HL-60 (cell line): Measurements from ENCODE around the gene PRDX2.

Experiments used
- DNase-seq, 2 experiments: peaks; one replicate each; pipeline ENCODE4 v3.0.0-alpha.2; 2010 to 2020; ENCODE audit warnings: low read depth in 1 of 2, low spot score in 1 of 2
- H3K27ac ChIP-seq: fragments of 250-450 bp; sonication (Bioruptor Pico); replicated peaks from 2 replicates; pipeline ENCODE4 v1.5.1; 2020; ENCODE audit warnings: mild to moderate bottlenecking, moderate library complexity
- H3K27me3 ChIP-seq: fragments of 250-450 bp; sonication (Bioruptor Pico); 2 replicates; pipeline ENCODE4 v1.5.1; 2021; ENCODE audit warnings: mild to moderate bottlenecking, moderate library complexity; ENCODE audit not compliant: insufficient read depth, poor library complexity, severe bottlenecking
- H3K4me3 ChIP-seq: replicated peaks from 2 replicates; pipeline ENCODE4 v1.5.1; 2011; ENCODE audit warnings: mild to moderate bottlenecking, control low read depth, low read length; ENCODE audit not compliant: insufficient read depth
- CTCF ChIP-seq: IDR thresholded peaks from one replicate; pipeline ENCODE4 v1.5.1; 2011; ENCODE audit warnings: low read length, control low read depth, inconsistent platforms; ENCODE audit not compliant: insufficient read depth
- GABPA ChIP-seq: IDR thresholded peaks from 2 replicates; pipeline ENCODE4 v1.6.1; 2012; ENCODE audit warnings: low read depth
- POLR2AphosphoS5 ChIP-seq: IDR thresholded peaks from 2 replicates; pipeline ENCODE4 v1.6.1; 2012; ENCODE audit warnings: low read depth
- SPI1 ChIP-seq: IDR thresholded peaks from 2 replicates; pipeline ENCODE4 v1.6.1; 2012; ENCODE audit warnings: low read depth, mild to moderate bottlenecking, borderline replicate concordance
- TF ChIP-seq, protein P1 (sequence below): IDR thresholded peaks from 2 replicates; pipeline ENCODE4 v1.6.1; 2012; ENCODE audit warnings: low read depth; ENCODE audit not compliant: insufficient replicate concordance

PRDX2 gene

DNA sequence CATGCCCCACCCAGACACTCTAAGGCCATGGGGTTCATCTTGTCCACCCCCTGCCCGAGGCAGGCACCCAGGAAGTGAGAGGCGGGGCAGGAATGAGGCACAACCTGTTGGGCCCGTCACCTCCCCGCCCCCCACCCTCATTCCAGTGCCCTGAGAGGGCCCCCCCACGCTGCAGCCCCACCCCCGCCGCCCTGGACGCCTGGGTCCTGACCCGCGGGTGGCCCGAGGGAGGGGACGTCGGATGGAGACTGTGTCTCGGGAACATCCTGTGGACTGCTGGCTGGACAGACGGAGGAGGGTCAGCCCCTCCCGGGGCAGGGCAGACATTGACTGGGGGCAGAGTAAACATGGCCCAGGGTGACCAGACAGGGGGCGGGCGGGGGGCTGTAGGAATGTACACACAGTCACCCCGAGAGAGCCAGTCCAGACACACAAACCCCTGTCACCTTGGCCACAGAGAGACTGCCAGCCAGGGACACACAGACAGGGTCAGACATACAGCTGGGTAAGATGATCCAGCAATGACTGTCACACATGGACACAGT lies 17.7 kb downstream of the PRDX2 start:
- DNase-seq = no peak
- no peak overlapping the region for H3K4me3 ChIP-seq
- H3K27me3 ChIP-seq = no peaks in the 10 kb centered on the region
- no peak for TF ChIP-seq POLR2AphosphoS5
- no peak for TF ChIP-seq GABPA
- no peak for TF ChIP-seq CTCF
- TF ChIP-seq, protein P1, sequence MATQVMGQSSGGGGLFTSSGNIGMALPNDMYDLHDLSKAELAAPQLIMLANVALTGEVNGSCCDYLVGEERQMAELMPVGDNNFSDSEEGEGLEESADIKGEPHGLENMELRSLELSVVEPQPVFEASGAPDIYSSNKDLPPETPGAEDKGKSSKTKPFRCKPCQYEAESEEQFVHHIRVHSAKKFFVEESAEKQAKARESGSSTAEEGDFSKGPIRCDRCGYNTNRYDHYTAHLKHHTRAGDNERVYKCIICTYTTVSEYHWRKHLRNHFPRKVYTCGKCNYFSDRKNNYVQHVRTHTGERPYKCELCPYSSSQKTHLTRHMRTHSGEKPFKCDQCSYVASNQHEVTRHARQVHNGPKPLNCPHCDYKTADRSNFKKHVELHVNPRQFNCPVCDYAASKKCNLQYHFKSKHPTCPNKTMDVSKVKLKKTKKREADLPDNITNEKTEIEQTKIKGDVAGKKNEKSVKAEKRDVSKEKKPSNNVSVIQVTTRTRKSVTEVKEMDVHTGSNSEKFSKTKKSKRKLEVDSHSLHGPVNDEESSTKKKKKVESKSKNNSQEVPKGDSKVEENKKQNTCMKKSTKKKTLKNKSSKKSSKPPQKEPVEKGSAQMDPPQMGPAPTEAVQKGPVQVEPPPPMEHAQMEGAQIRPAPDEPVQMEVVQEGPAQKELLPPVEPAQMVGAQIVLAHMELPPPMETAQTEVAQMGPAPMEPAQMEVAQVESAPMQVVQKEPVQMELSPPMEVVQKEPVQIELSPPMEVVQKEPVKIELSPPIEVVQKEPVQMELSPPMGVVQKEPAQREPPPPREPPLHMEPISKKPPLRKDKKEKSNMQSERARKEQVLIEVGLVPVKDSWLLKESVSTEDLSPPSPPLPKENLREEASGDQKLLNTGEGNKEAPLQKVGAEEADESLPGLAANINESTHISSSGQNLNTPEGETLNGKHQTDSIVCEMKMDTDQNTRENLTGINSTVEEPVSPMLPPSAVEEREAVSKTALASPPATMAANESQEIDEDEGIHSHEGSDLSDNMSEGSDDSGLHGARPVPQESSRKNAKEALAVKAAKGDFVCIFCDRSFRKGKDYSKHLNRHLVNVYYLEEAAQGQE = no peak
- TF ChIP-seq SPI1 = no peak
- peak overlapping the region; percentile 95 for H3K27ac ChIP-seq

DNA sequence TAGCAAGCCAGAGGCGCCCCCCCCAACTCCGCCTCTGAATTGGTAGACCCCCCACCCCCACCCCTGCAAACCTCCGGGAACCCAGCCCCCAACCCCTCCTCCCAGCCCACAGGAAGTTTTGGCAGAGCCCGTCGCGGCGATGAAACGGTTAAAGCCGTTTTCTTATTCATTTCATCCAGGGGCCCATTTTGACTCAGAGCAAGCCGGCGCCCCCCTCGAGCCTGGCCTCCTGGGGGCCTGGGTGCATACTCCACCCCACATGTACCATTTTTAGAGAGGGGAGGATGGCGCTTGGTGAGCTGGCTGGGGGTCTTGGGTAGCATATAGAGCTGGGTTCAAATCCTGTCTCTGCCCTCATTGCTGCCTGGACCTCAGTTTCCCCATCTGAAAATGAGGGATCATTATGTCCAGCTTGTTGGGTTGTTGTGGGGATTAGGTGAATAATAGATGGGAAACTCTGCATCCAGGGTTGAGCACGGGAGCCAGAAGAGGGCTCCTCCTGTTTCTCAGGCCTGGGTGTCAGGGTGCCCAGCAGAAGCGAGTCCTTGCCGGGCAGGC lies 18.2 kb downstream of the PRDX2 start:
- H3K27ac ChIP-seq = peak overlapping the region; percentile 95
- DNase-seq = no peak
- TF ChIP-seq POLR2AphosphoS5 = no peak
- TF ChIP-seq, protein P1 = no peak
- no peak for TF ChIP-seq SPI1
- no peak for TF ChIP-seq CTCF
- TF ChIP-seq GABPA = no peak
- H3K27me3 ChIP-seq = no peaks in the 10 kb centered on the region
- H3K4me3 ChIP-seq = peak overlapping the region; percentile 36

DNA sequence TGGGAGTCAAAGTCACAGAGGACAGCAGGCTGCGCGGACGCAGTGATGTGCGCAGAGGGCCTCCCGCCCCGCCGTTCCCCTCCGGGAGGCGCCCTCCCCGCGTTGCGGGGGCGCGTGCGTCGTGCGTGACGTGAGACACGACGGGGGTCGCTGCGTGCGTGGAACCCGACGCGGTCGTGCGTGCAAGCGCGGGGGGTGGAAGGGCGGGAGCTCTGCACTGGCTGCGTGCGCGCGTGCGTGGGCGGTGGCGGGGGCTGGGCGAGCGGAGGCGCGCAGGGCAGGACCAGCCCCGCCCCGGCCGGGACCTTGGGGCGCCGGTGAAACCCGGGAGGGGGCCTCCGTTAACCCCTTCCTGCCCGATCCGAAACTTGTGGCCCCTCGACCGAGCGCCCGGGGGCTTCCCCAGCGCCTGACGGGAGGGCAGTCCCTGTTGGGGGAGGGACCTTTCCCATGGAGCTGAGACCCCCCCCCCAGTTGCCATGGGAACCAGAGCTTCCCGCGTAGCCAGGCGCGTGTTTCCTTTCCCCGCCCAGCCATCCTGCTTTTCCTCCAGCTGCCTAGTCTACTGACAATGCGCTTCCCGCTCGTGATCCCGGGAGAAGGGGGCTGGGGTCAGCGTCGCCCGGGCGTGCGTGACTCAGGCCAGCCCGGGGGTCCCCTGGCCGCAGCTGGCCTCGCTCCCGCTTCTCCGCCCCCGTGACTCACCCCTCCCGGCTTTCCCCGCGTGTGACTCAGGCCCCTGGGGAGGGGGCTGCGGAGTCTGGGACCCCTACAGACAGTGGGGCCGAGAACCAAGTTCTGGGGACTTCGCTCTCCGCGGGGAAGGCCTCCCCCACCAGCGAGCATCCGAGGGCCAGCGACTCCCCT lies 18.9 kb downstream of the PRDX2 start:
- H3K27ac ChIP-seq = peak overlapping the region; percentile 95
- H3K27me3 ChIP-seq = no peaks in the 10 kb centered on the region
- peak overlapping the region; percentile 36 for H3K4me3 ChIP-seq
- TF ChIP-seq, protein P1 = no peak
- TF ChIP-seq CTCF = no peak
- TF ChIP-seq SPI1 = no peak
- no peak for TF ChIP-seq GABPA
- TF ChIP-seq POLR2AphosphoS5 = no peak; the same call in none of the 2 replicates
- DNase-seq = peak; percentile 80 to 91
